ENCODE results near the gene CBFB.
"Not testable (repeated sequence)": the region's sequence is repeated elsewhere in the genome, so short reads cannot be mapped to it uniquely, and the experiment has no call there.

The CBFB gene

GRCh38 chr16:67041520-67041919, 12.6 kb downstream of the CBFB start:
- not testable (repeated sequence) for DNase-seq (ENCODE audit: low read depth in 2 of 2)

- DNase-seq (ENCODE audit: low read depth in 2 of 2): no peak
Observed at GRCh38 chr16:67043420-67043819, 14.5 kb downstream of the CBFB start.

- no peak for DNase-seq (ENCODE audit: low read depth in 2 of 2)
Observed at GRCh38 chr16:67050796-67051195, 21.8 kb downstream of the CBFB start.

- no peak for DNase-seq (ENCODE audit: low read depth in 2 of 2)
Observed at GRCh38 chr16:67052399-67052798, 23.4 kb downstream of the CBFB start.

GRCh38 chr16:67053767-67054334, 24.9 kb downstream of the CBFB start:
- no peak for DNase-seq (ENCODE audit: low read depth in 2 of 2)

- DNase-seq (ENCODE audit: low read depth in 2 of 2): no peak
Observed at GRCh38 chr16:67054901-67055300, 26.0 kb downstream of the CBFB start.

GRCh38 chr16:67055712-67056487, 27.0 kb downstream of the CBFB start:
- DNase-seq (ENCODE audit: low read depth in 2 of 2): no peak

GRCh38 chr16:67063008-67063407, 34.1 kb downstream of the CBFB start:
- no peak for DNase-seq (ENCODE audit: low read depth in 2 of 2)

- no peak for DNase-seq (ENCODE audit: low read depth in 2 of 2)
Observed at GRCh38 chr16:67068212-67068753, 39.3 kb downstream of the CBFB start.

GRCh38 chr16:67071476-67072048, 42.6 kb downstream of the CBFB start:
- no peak for DNase-seq (ENCODE audit: low read depth in 2 of 2)

- no peak for DNase-seq (ENCODE audit: low read depth in 2 of 2)
Observed at GRCh38 chr16:67075331-67075730, 46.4 kb downstream of the CBFB start.

- DNase-seq (ENCODE audit: low read depth in 2 of 2): no peak
Observed at GRCh38 chr16:67077871-67078270, 48.9 kb downstream of the CBFB start.

GRCh38 chr16:67082100-67082499, 53.2 kb downstream of the CBFB start:
- DNase-seq (ENCODE audit: low read depth in 2 of 2): no peak

GRCh38 chr16:67082891-67083290, 53.9 kb downstream of the CBFB start:
- no peak for DNase-seq (ENCODE audit: low read depth in 2 of 2)

- no peak for DNase-seq (ENCODE audit: low read depth in 2 of 2)
Observed at GRCh38 chr16:67084345-67085028, 55.5 kb downstream of the CBFB start.

GRCh38 chr16:67086822-67087221, 57.9 kb downstream of the CBFB start:
- DNase-seq (ENCODE audit: low read depth in 2 of 2): no peak

- DNase-seq (ENCODE audit: low read depth in 2 of 2): no peak
Observed at GRCh38 chr16:67087291-67087690, 58.3 kb downstream of the CBFB start.

- no peak for DNase-seq (ENCODE audit: low read depth in 2 of 2)
Observed at GRCh38 chr16:67087803-67088202, 58.9 kb downstream of the CBFB start.

GRCh38 chr16:67088551-67088950, 59.6 kb downstream of the CBFB start:
- DNase-seq (ENCODE audit: low read depth in 2 of 2): no peak

- no peak for DNase-seq (ENCODE audit: low read depth in 2 of 2)
Observed at GRCh38 chr16:67089101-67089500, 60.2 kb downstream of the CBFB start.

- DNase-seq (ENCODE audit: low read depth in 2 of 2): no peak
Observed at GRCh38 chr16:67091906-67092566, 63.1 kb downstream of the CBFB start.
